Activated CD8-positive, alpha-beta memory T cell treated with anti-CD3 and anti-CD28 coated beads, Interleukin-2, amount 50 U/mL, for 48 hours (primary cell): Measurements from ENCODE around the gene PDE4A.
A peak's percentile ranks its signal among the peaks of the same experiment; 100 is the strongest.
"Not testable (repeated sequence)": the region's sequence is repeated elsewhere in the genome, so short reads cannot be mapped to it uniquely, and the experiment has no call there.

Experiments used
- DNase-seq: peaks from one replicate; pipeline ENCODE4 v3.0.0-alpha.2; 2020

Gene PDE4A

DNA sequence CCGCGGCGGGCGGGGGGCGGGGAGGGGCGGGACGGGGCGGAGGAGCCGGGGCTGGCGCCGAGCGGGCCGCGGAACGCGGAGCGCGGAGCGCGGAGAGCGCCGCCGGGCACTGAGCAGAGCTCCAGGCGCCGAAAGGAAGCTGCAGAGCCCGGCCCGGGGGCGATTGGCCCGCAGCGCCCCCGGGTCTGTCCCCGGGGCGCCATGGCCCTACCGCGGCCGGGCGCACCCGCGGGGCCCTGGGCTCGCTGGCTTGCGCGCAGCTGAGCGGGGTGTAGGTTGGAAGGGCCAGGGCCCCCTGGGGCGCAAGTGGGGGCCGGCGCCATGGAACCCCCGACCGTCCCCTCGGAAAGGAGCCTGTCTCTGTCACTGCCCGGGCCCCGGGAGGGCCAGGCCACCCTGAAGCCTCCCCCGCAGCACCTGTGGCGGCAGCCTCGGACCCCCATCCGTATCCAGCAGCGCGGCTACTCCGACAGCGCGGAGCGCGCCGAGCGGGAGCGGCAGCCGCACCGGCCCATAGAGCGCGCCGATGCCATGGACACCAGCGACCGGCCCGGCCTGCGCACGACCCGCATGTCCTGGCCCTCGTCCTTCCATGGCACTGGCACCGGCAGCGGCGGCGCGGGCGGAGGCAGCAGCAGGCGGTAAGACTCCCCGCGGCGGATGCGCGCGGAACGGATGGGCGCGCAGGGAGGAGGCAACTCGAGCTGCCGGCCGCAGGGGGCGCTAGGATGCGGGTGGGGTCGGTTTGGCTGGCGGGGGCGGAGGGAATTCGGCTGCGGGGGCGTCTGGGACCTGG is at the start of gene PDE4A:
Gene PDE4A (plus strand): TSS at position 95 of the 796 bp plus-strand sequence. CDS start 227 bp downstream, at position 322.
- DNase-seq, result peak; percentile 86

DNA sequence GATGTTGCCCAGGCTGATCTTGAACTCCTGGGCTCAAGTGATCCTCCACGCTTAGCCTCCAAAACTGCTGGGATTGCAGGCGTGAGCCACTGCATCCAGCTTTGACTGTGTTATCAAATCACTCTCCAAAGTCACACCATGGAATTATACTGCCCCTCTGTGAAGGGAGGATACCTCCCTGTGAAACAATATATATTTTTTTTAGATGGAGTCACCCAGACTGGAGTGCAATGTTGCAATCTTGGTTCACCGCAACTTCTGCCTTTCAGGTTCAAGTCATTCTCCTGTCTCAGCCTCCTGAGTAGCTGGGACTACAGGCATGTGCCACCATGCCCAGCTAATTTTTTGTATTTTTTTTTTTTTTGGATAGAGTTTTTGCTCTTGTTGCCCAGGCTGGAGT is 47.6 kb upstream of the PDE4A start:
- DNase-seq, result no peak

GRCh38 chr19:10374931-10375330 is 45.4 kb upstream of the PDE4A start:
- DNase-seq, result no peak

DNA sequence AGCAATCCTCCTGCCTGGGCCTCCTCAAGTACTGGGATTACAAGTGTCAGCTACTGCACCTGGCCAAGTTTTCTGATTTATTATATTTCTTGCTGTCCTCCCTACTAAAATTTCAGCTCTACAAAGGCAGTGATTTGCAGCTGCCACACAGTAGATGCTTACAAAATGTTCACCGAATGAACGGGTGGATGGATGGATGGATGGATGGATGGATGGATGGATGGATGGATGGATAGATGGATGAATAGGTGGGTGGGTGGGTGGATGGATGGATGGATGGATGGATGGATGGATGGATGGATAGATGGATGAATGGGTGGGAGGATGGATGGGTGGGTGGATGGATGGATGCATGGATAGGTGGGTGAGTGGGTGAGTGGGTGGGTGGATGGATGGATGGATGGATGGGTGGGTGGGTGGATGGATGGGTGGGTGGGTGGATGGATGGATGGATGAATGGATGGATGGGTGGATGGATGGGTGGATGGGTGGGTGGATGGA is 43.1 kb upstream of the PDE4A start:
- DNase-seq, result not testable (repeated sequence)

GRCh38 chr19:10378124-10378523 is 42.2 kb upstream of the PDE4A start:
- no peak for DNase-seq

DNA sequence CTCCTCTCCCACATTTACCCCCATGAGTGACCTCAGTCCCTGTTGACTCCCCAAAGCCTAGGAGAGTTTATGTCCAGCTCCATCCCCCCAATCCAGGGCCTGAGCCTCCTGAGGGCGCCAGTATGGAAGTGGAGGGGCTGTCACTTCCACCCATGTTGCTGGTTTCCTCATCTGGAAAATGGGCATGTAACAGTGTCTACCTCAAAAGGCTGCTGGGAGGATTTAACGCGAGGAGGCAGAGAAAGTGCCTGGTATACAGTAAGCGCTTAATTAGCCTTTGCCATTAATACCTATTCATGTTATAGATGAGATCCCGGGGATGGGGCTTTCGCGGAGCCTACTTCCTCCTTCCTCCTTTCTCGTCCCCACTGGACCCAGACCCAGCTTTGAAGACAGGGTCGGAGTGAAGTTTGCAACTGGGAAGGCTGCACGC is 40.4 kb upstream of the PDE4A start:
- DNase-seq, result no peak

- DNase-seq, result peak; percentile 99
Observed at GRCh38 chr19:10380313-10381102, 39.8 kb upstream of the PDE4A start, which contains the start of gene TYK2. TYK2 (minus strand) TSS chr19:10380572; CDS start chr19:10378406, 2,166 bp downstream.

- not testable (repeated sequence) for DNase-seq
Observed at GRCh38 chr19:10383223-10383499, 37.2 kb upstream of the PDE4A start.

- DNase-seq, result no peak
Observed at GRCh38 chr19:10384580-10384979, 35.8 kb upstream of the PDE4A start.

GRCh38 chr19:10388957-10389356 is 31.4 kb upstream of the PDE4A start:
- peak; percentile 95 for DNase-seq

GRCh38 chr19:10389863-10390262 is 30.5 kb upstream of the PDE4A start:
- DNase-seq, result no peak

GRCh38 chr19:10390652-10391286 is 29.6 kb upstream of the PDE4A start:
- DNase-seq, result peak; percentile 79

GRCh38 chr19:10392120-10392519 is 28.2 kb upstream of the PDE4A start:
- no peak for DNase-seq

- DNase-seq, result no peak
Observed at GRCh38 chr19:10393137-10393536, 27.2 kb upstream of the PDE4A start.

DNA sequence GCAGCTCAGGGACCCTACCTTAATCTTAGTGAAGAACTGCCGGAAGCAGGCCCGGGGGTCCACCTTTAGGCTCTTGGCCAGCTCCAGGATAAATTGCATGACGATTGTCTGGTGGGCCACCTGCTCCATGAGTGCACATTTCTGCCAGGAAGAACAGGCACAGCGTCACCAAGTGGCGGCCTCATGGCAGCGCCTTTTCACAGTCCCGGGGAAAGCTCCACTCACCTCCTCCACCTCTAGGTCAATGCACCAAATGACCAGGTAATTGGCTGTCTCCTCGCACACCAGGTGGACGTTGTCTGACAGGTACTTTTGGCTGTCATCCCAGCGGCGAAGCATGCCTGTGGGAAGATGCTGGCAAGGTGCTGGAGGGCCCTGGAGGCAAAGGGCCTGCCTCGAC is 25.3 kb upstream of the PDE4A start:
- no peak for DNase-seq

GRCh38 chr19:10395436-10395835 is 24.9 kb upstream of the PDE4A start:
- no peak for DNase-seq

DNA sequence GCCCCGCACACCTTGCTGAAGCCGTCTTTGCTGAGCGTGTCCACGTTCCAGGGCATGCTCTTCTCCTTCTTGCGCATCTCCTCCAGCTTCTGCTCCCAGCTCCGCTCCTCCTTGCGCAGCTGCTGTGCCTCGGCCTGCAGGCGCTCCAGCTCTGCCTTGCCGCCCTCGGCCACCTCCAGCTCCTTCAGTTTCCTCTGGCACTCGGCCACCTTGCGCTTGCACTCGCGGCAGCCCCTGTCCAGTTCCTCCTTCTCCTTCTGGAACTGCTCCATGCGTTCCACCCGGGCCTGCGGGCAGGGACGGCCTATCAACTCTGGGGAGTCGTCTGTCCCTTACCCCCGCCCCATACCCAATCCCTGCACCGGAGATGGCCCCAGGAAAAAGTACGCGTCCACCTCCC is 24.4 kb upstream of the PDE4A start:
- no peak for DNase-seq

GRCh38 chr19:10398819-10399218 is 21.5 kb upstream of the PDE4A start:
- DNase-seq, result no peak

DNA sequence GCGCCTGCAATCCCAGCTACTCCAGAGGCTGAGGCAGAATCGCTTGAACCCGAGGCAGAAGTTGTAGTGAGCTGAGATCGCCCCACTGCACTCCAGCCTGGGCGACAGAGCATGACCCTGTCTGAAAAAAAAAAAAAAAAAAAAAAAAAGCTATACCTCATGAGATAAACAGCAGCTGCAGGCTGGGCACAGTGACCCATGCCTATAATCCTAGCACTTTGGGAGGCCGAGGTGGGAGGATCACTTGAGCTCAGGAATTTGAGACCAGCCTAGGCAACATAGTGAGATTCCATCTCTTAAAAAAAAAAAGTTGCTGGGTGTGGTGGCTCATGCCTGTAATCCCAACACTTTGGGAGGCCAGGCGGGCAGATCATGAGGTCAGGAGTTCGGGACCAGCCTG is 21.0 kb upstream of the PDE4A start:
- DNase-seq, result not testable (repeated sequence)

DNA sequence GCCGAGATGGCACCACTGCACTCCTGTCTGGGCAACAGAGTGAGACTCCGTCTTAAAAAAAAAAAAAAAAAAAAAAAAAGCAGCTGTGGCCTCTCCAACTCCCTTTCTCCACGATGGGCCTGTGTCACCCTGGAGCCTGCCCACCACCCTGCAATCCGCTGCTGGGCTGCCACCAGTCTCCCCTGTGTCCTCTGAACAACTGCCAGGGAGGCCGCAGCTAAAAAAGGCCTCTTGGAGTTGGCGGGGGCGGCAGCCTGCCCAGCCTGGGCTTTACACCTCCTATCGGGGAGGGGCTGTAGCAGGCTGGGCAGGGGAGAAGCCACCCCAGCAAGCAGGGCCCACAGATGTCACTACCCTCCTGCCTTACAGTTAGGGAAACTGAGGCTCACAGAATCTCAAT is 20.5 kb upstream of the PDE4A start:
- DNase-seq, result no peak

DNA sequence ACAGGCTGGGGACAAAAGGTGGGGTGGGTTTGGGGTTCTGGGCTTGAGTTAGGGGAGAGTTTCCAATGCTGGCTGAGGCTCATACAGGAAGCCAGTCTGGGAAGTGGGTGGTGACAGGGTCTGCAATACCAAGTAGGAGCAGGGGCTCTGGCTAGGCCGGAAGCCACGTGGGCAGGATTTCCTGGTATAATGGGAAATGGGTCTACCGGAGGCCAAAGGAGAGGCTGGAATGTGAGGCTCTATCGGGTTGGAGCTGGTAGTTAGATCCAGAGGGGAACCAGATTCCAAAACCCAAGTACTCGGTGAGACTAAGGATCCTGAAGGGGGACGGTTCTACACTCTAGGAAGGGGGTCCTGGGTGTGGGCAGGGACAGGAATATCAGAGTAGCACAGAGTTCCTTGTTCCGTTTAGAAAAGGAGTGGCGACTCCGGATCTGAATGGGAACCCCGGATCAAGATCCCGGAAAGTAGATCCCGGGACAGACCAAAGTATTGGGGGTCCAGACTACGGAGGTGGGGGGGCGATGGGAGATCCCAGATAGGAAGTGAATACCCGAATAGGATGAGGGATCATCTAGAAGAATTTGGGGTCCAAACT is 17.8 kb upstream of the PDE4A start:
- DNase-seq, result no peak

DNA sequence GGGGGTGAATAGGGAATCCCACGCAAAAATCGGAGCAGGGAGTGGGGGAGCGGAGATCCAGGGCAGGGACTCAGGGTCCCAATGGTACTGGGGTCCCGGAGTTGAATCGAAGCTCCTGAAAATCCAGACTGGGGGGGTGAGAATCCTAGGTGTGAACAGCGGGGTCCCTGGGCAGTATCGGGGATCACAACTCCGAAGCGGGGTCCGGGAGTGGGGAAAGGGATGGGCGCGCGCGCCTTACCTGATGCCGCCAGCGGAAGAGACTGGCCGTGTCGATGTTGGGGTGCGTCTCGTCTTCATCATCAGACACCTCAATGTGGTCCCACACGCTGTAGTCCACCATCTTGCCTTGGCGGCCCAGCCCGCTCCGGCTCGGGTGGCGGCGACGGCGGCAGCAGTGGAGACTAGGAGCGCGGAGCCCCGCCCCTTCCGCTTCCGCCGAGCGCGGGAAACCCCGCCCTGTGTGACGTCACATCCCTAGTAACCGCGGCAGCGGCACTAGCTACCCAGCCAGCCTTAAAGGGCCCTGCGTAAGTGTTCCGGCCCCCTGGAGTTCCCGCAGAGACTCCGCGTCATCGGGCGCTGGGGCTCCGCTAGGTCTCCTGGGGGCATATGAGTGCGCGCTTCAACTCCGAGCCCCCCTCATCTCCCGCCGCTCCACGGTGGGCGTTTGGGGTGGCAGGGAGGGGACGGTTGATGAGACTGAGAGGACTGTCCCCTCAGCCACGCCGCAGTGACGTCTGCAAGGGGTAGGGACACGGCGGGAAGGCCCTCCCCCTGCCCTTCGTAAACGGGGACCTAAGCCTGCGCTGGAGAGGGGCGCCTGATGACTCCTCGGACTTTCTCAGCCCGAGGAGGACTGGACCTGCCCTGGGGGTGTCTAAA is 17.0 kb upstream of the PDE4A start, which contains the start of gene CDC37:
Gene CDC37 (minus strand): TSS at position 406 of the 885 bp plus-strand sequence. CDS start 63 bp downstream, at position 343.
- DNase-seq, result peak; percentile 100
